Keratinocyte (primary cell): ENCODE data around the gene CCL2. TPM values are rescaled to one million over a fixed set of nuclear protein-coding genes. Genes with fewer than 3 reads are reported as not detected.

Experiments
- DNase-seq: peaks from one replicate; pipeline ENCODE4 v3.0.0-alpha.2; 2011; ENCODE audit warnings: low read depth, missing footprints, low spot score
- FAIRE-seq: peaks from 2 replicates; lab custom pipeline; 2011; peaks lifted over from hg19 to GRCh38; lab: Jason Lieb, UNC
- H2AFZ ChIP-seq: 2 replicates; pipeline ENCODE4 v1.6.0; 2012; ENCODE audit warnings: low read length, control low read depth, inconsistent platforms; ENCODE audit not compliant: control insufficient read depth
- H3K27ac ChIP-seq: 2 replicates; pipeline ENCODE4 v1.5.1; 2011; ENCODE audit warnings: low read length; ENCODE audit not compliant: control insufficient read depth, insufficient read depth
- H3K27me3 ChIP-seq: 3 replicates; pipeline ENCODE4 v1.6.0; 2011; ENCODE audit warnings: low read length; ENCODE audit not compliant: control insufficient read depth, insufficient read depth; ENCODE audit errors: extremely low read depth
- H3K36me3 ChIP-seq, 2 experiments: 2 replicates in 1 of 2; 3 replicates in 1 of 2; pipeline ENCODE4 v1.5.1; 2011; ENCODE audit warnings: low read length in 2 of 2, mild to moderate bottlenecking in 1 of 2; ENCODE audit not compliant: control insufficient read depth in 2 of 2, insufficient read depth in 2 of 2; ENCODE audit errors: extremely low read depth in 1 of 2
- H3K4me1 ChIP-seq: 3 replicates; pipeline ENCODE4 v1.5.1; 2011; ENCODE audit warnings: low read length; ENCODE audit not compliant: control insufficient read depth, insufficient read depth; ENCODE audit errors: extremely low read depth
- H3K4me2 ChIP-seq: 3 replicates; pipeline ENCODE4 v1.6.0; 2011; ENCODE audit warnings: low read depth, low read length; ENCODE audit not compliant: control insufficient read depth, insufficient read depth; ENCODE audit errors: extremely low read depth
- H3K4me3 ChIP-seq, 3 experiments: fragments of 200-600 bp in 1 of 3; sonication (generic) in 1 of 3; 2 replicates in 2 of 3; 3 replicates in 1 of 3; pipeline ENCODE4 v1.5.1; 2011 to 2016; ENCODE audit warnings: low read length in 3 of 3, mild to moderate bottlenecking in 3 of 3, control low read depth in 2 of 3, inconsistent platforms in 1 of 3, low read depth in 1 of 3, mixed read lengths in 1 of 3, mixed run types in 1 of 3, moderate library complexity in 1 of 3; ENCODE audit not compliant: control insufficient read depth in 2 of 3, insufficient read depth in 2 of 3; ENCODE audit errors: extremely low read depth in 1 of 3
- H3K79me2 ChIP-seq: 2 replicates; pipeline ENCODE4 v1.6.0; 2012; ENCODE audit warnings: low read length; ENCODE audit not compliant: control insufficient read depth, insufficient read depth
- H3K9ac ChIP-seq: 3 replicates; pipeline ENCODE4 v1.6.0; 2011; ENCODE audit warnings: low read length; ENCODE audit not compliant: control insufficient read depth, insufficient read depth; ENCODE audit errors: extremely low read depth
- H3K9me1 ChIP-seq: 3 replicates; pipeline ENCODE4 v1.6.0; 2011; ENCODE audit warnings: low read length; ENCODE audit not compliant: control insufficient read depth, insufficient read depth; ENCODE audit errors: extremely low read depth
- H3K9me3 ChIP-seq: 2 replicates; pipeline ENCODE4 v1.5.1; 2012; ENCODE audit warnings: low read depth, low read length; ENCODE audit not compliant: control insufficient read depth
- H4K20me1 ChIP-seq: 3 replicates; pipeline ENCODE4 v1.6.0; 2011; ENCODE audit warnings: low read length; ENCODE audit not compliant: control insufficient read depth, insufficient read depth; ENCODE audit errors: extremely low read depth
- EZH2 ChIP-seq: IDR thresholded peaks from one replicate; pipeline ENCODE4 v1.6.1; 2012; ENCODE audit warnings: inconsistent platforms, mild to moderate bottlenecking, low read length, moderate library complexity
- dilution Hi-C: fragments of 300-500 bp; cut with MboI; formaldehyde crosslinking; loops from one replicate; pipeline ENCODE4 v1.7.0; 2020; ENCODE audit warnings: low sequenced_read_pairs; ENCODE audit not compliant: extremely low pct_ligation_motif_present
- polyA plus RNA-seq, 5 experiments: library from polyadenylated mRNA; depleted of rRNA in 3 of 5; stranded (reverse) in 3 of 5; stranded (forward) in 1 of 5; unstranded in 1 of 5; fragments of >200 nt; gene quantifications; 1 replicate in 1 of 5; 2 replicates in 3 of 5; 3 replicates in 1 of 5; pipeline versions ENCODE4 v1.2.1 to v1.2.3, GENCODE V29; 2011 to 2012; ENCODE audit warnings: missing spikeins in 2 of 5, low read depth in 1 of 5, low replicate concordance in 1 of 5
- TF ChIP-seq, protein P1 (sequence below), 3 experiments: IDR thresholded peaks in 1 of 3; conservative IDR thresholded peaks in 1 of 3; optimal IDR thresholded peaks in 1 of 3; 2 replicates in 2 of 3; 3 replicates in 1 of 3; pipeline versions ENCODE3 to v1.5.1; 2011; ENCODE audit warnings: low read length in 3 of 3, mild to moderate bottlenecking in 3 of 3, moderate library complexity in 2 of 3, control low read depth in 1 of 3, inconsistent platforms in 1 of 3; ENCODE audit not compliant: insufficient read depth in 2 of 3; ENCODE audit errors: extremely low read depth in 1 of 3

CCL2 gene
- polyA plus RNA-seq, 1 donor (not counting 4 experiments of a cell fraction or from before 2014, with no cell fraction given), result 0.24 TPM

- Histone ChIP-seq H3K4me2 (no peak overlapping the region), H3K36me3 (no peaks in the 10 kb centered on the region), H3K27me3 (no peaks in the 10 kb centered on the region), H3K9me1 (no peaks in the 10 kb centered on the region), H3K79me2 (no peaks in the 10 kb centered on the region), H3K27ac (no peak overlapping the region), H3K9me3 (no peaks in the 10 kb centered on the region), H3K9ac (no peak overlapping the region), H2AFZ (no peak overlapping the region), H4K20me1 (no peaks in the 10 kb centered on the region), H3K4me3 (no peak overlapping the region), H3K4me1 (peaks cover 14% of the 10 kb centered on the region)
- no peak for DNase-seq
- dilution Hi-C loops, result no loop called here
- TF ChIP-seq, protein P1, sequence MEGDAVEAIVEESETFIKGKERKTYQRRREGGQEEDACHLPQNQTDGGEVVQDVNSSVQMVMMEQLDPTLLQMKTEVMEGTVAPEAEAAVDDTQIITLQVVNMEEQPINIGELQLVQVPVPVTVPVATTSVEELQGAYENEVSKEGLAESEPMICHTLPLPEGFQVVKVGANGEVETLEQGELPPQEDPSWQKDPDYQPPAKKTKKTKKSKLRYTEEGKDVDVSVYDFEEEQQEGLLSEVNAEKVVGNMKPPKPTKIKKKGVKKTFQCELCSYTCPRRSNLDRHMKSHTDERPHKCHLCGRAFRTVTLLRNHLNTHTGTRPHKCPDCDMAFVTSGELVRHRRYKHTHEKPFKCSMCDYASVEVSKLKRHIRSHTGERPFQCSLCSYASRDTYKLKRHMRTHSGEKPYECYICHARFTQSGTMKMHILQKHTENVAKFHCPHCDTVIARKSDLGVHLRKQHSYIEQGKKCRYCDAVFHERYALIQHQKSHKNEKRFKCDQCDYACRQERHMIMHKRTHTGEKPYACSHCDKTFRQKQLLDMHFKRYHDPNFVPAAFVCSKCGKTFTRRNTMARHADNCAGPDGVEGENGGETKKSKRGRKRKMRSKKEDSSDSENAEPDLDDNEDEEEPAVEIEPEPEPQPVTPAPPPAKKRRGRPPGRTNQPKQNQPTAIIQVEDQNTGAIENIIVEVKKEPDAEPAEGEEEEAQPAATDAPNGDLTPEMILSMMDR (optimal IDR thresholded peaks at IDR 0.05 in 1 of 3, IDR thresholded peaks at IDR 0.05 in 1 of 3, conservative IDR thresholded peaks at IDR 0.05 in 1 of 3; ENCODE audit: extremely low read depth in 1 of 3, insufficient read depth in 2 of 3, low read length in 3 of 3), result no peak
- no peak for TF ChIP-seq EZH2
- no peak for FAIRE-seq
Observed at GRCh38 chr17:34305061-34305460, 50.0 kb downstream of the CCL2 start.

DNA sequence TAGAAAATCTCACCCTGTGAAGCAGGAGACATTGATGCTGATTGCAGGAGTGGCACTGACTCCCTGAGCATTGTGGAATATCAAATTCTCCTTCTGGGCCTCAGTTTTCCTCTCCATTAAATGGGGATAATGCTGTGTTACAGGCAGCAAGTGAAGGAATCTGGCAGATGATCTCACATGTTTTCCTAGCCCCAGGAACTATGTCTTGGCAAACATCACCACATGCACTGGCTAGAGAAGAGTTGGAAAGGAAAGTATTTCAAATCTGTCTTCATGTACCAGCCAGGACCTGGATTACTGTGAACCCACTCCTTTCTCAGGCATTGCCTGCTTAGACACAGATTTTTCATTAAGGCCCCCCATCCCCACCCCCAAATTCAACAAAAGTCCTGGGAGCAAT is 50.5 kb downstream of the CCL2 start:
- Histone ChIP-seq H3K27me3 (no peaks in the 10 kb centered on the region), H2AFZ (no peak overlapping the region), H3K4me1 (peaks cover 9% of the 10 kb centered on the region), H3K27ac (no peak overlapping the region), H3K4me3 (no peak overlapping the region), H3K9me1 (no peaks in the 10 kb centered on the region), H3K4me2 (no peak overlapping the region), H3K9ac (no peak overlapping the region), H3K9me3 (no peaks in the 10 kb centered on the region), H4K20me1 (no peaks in the 10 kb centered on the region), H3K79me2 (no peaks in the 10 kb centered on the region), H3K36me3 (no peaks in the 10 kb centered on the region)
- no peak for DNase-seq
- dilution Hi-C loops, result no loop called here
- TF ChIP-seq, protein P1 (optimal IDR thresholded peaks at IDR 0.05 in 1 of 3, IDR thresholded peaks at IDR 0.05 in 1 of 3, conservative IDR thresholded peaks at IDR 0.05 in 1 of 3; ENCODE audit: extremely low read depth in 1 of 3, insufficient read depth in 2 of 3, low read length in 3 of 3), result no peak
- no peak for TF ChIP-seq EZH2
- no peak for FAIRE-seq
